HG03342 (cell line): ENCODE data around the gene P2RX1.
"Not testable (repeated sequence)": the region's sequence is repeated elsewhere in the genome, so short reads cannot be mapped to it uniquely, and the experiment has no call there.

ENCODE experiments used
- ATAC-seq: cut with Tn5 transposase; IDR thresholded peaks from one replicate; pipeline ENCODE4 v1.9.1; 2021; ENCODE audit warnings: mild to moderate bottlenecking, moderate library complexity; ENCODE audit not compliant: unreplicated experiment

P2RX1 gene

DNA sequence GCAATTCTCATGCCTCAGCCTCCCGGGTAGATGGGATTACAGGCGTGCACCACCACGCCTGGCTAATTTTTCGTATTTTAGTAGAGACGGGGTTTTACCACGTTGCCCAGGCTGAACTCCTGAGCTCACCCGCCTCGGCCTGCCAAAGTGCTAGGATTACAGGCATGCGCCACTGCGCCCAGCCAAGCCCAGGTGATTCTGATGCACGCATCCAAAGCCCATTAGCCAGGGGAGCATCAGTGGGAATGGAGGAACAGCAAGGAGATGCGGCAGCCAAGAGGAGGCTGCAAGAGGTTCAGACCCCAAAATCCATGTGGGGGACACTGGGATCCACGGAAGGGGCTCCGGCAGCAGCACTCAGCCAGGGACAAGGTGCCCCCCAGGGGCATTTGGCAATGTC is 35.9 kb upstream of the P2RX1 start:
- no peak for ATAC-seq

- ATAC-seq: no peak
These were observed 35.2 kb upstream of the P2RX1 start for GRCh38 chr17:3951420-3951819.

DNA sequence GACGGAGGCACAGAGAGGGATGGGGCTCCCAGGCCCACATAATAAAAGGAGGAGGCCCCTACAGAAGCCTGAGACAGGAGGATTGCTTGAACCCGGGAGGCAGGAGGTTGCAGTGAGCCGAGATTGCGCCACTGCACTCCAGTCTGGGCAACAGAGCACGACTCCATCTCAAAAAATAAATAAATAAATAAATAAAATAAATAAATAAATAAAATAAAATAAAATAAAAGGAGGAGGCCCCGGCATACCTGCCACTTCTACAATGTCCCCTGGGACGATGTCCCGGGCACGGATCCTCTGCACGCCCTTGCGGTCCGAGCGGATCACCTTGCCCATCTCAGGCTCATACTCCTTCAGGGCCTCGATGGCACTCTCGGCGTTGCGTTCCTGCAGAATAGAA is 34.7 kb upstream of the P2RX1 start:
- ATAC-seq: no peak

DNA sequence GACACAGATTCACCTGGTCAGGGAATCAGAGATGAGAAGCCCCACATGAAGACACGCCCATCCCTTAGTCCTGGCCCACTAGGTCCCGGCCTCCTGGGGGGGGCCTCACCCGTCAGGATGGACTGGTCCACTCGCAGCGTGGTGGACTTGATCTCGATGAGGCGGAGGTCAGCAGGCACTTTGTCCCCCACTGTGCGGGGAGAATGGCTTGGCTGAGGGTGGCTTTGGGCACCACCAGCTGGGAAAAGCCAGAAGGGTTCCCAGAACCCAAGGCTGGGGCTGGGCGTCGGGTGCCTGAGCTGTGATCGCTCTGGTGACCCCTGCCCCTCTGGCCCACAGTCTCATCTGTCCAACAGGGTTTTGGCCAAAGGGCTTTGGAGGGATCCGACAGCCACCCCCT is 34.3 kb upstream of the P2RX1 start:
- no peak for ATAC-seq

DNA sequence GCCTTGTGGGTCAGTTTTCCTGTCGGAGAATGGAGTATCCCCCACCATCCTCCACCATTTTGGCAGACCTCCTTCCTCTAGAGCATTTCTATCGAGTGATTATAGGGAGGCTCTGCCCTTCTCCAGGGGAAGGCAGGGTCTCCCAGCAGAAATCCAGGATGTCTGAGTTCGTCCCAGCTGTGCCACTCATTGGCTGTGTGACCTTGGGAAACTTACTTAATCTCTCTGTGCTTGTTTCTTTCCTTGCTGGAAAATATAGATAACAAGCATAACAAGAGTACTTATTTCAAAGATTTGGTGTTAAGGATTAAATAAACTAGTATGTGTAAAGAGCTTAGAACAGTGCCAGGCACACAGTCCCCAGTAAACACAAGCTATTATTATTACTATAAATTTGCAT is 33.2 kb upstream of the P2RX1 start:
- no peak for ATAC-seq

- not testable (repeated sequence) for ATAC-seq
These were observed 32.3 kb upstream of the P2RX1 start for GRCh38 chr17:3948551-3948950.

GRCh38 chr17:3947318-3947810 is 31.1 kb upstream of the P2RX1 start:
- ATAC-seq: no peak

- ATAC-seq: no peak
These were observed 30.5 kb upstream of the P2RX1 start for GRCh38 chr17:3946711-3947235.

- ATAC-seq: no peak
These were observed 28.5 kb upstream of the P2RX1 start for GRCh38 chr17:3944485-3945388.

DNA sequence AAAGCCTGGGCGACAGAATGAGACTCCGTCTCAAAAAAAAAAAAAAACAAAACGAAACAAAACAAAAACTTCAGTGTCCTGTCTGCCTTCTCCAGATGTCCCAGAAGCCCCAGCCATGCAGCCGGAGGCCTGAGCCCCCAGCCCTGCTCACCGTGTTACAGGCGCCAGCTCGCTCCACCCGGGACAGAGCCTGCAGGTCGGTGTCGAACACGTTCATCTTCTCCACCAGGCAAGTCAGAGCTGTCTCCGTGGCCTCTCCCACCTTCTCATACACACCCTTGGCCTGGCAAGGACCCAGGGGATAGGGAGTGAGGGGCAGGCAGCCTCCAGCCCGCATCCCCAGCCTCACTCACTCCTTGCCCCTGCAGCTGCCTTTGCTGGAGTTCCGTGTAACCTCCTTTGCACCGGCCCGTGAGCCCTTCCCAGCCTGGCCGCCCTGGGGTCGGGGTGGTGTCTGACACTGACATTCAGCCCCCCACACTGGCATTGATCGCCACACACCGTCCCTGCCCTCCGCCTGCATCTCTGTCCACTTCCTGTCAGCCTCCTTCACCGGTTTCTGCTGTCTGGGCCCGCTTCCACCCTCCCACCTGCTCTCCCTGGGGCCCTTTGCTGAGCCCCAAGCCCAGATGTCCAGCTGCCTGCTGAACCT is 27.1 kb upstream of the P2RX1 start:
- no peak for ATAC-seq

DNA sequence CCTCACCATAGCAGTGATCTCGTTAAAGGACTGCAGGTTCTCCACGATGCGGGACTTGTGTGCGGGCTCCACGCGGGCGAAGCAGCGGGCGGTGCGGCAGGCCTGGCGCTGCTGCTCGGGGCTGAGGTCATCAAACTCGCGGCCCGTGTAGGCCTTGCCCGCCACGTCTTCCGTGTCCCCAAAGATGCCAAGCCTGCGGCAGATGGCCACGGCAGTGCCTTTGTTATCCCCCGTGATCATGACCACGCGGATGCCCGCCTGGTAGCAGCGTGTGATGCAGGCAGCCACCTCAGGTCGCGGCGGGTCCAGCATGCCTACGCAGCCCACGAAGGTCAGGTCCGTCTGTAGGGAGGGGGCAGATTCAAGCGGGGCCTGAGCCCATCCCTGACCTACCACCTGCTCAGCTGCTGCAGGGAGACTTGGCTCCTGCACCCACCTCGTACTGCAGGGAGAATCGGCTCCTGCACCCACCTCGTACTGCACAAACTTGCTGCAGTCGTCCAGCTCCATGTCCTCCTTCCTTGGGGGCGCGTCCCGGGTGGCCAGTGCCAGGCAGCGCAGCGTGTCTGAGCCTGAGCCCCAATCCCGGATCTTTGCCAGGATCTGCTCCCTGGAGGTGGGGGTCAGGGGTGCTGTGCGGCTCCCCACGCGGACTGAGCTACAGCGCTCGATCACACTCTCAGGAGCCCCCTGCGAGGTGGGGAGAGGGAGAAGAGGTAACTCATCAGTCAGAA is 24.9 kb upstream of the P2RX1 start:
- no peak for ATAC-seq

DNA sequence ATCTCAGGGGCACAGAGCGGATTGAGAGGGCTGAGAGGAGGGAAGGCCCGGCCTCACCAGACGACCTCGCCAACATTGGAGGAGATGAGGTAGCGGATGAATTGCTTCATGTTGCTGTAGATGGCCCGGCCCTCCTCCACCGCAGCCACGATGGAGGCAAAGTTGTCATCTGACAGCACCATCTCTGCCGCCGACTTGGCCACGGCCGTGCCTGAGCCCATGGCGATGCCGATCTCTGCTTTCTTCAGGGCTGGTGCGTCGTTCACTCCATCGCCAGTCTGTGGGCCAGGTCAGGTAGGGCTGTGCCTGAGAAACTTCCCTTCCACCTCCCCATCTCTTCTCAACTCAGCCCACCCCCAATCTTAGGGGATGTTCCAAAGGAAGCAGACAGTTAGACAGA is 21.1 kb upstream of the P2RX1 start:
- ATAC-seq: no peak

DNA sequence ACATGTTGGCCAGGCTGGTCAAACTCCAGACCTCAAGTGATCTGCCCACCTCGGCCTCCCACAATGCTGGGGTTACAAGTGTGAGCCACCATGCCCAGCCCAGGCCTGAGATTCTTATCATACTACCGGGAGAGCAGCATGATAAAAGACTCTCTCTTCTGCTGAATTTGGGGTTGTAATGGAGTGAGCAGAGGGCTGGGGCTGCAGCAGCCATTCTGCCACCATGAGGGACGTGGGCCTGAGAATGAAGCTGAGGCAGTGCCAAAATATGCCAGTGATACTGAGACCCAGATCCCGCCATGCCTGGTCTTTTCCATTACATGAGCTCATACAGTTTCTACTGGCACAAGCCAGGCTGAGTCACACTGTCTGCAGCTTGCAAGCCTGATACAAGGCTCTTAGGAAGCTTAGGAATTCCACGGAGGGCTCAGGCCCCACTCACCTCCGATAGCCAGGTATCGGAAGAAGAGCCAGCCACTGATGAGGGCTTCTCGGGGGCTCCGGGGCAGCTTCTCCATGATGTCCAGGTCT is 19.6 kb upstream of the P2RX1 start:
- ATAC-seq: no peak

GRCh38 chr17:3935140-3935542 is 18.9 kb upstream of the P2RX1 start:
- ATAC-seq: no peak

DNA sequence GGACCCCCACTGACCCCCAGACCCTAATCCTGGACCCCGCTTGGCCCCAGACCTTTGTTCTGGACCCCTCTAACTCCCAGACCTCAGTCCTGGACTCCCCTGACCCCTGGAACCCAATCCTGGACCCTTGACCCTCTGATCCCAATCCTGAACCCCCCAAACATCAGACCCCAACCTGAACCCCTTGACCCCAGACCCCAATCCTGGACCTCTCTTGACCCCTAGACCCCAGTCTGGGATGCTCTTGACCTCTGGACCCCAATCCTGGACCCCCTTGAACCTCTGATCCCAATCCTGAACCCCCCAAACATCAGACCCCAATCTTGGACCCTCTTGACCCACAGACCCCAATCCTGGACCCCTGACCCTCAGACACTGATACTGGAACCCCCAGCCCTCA is 13.5 kb upstream of the P2RX1 start:
- no peak for ATAC-seq

DNA sequence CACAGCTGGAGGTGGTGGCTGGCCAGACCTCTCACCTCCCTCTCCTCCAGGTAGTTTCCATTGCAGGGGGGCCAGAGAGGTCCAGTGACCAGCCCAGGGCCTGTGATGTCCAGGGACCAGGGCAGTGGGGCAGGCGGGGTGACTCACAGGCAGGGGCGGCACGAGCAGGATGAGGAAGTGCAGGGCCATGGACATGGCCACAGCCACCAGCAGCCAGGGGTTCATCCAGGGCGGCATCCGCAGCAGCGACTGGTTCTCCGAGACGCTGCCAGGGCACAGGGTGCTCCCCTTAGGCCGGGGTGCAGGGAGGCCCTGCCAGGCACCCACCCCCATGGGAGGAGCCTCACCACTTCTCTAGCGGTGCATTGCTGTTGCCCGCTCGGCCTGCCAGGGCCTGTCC is 12.9 kb upstream of the P2RX1 start:
- no peak for ATAC-seq

DNA sequence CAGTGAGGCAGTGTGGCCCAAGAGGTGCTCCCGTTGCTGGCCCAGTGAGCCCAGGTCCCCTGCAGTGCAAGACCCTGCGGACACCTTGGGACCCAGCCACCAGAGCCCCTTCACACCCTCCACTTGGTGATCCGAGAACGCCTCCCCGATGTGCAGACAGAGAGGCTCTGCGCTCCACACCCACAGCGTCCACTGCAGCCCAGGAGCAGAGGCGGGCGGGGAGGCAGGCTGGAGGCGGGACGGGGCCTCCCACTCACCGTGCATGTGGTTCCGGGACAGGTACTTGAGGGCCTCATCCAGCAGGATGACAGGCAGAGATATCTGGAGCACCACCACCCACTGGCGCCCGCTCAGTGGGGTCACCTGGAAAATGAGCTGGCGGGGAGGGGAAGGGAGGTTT is 12.1 kb upstream of the P2RX1 start:
- no peak for ATAC-seq

- no peak for ATAC-seq
These were observed 11.5 kb upstream of the P2RX1 start for GRCh38 chr17:3927628-3928340.

DNA sequence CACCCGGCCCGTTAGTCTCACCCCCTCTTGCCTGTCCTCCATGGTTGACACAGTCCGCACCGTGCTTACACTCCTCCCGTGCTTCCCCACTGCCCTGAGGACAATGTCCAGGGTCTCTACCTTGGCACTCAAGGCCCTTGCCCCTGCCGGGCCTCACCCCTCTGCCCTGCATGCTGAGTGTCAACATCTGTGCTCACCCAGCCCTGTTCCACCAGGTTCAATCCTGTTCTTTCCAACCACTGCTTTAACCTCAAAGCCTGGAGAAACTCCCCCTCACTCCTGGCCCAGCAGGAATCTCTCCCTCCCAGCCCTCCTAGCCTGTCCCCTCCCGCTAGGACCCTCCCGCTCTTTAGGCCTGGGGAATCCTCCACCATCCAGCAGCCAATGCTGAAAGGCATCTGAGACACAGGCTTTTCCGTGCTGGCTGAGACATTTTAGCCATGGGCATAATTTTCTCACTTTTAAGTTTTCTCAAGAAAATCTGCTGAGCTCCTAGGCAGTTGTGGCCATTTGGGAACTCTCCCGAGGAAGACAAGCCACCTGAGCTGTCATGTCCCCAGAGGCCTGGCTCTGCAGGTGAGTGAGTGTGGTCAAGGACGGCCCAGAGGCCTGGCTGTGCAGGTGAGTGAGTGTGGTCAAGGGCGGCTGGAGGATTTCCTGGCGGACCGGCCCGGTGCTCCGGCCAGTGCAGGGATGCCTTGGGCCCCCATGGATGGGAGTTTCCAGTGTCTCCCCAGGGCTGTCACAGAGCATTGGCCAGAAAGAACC is 10.8 kb upstream of the P2RX1 start:
- ATAC-seq: no peak
